HG03108 (cell line): ENCODE measurements around the gene ACSS2.

Experiments
- ATAC-seq: cut with Tn5 transposase; IDR thresholded peaks from one replicate; pipeline ENCODE4 v1.9.1; 2021; ENCODE audit warnings: moderate library complexity; ENCODE audit not compliant: unreplicated experiment

The ACSS2 gene

GRCh38 chr20:34904202-34904621 is 27.8 kb downstream of the ACSS2 start:
- no peak for ATAC-seq

GRCh38 chr20:34907616-34908469 is 31.4 kb downstream of the ACSS2 start:
- no peak for ATAC-seq

- ATAC-seq: no peak
Measured at GRCh38 chr20:34915131-34915530, 38.7 kb downstream of the ACSS2 start.

GRCh38 chr20:34915749-34916455 is 39.5 kb downstream of the ACSS2 start:
- ATAC-seq: no peak

GRCh38 chr20:34916774-34917354 is 40.5 kb downstream of the ACSS2 start:
- no peak for ATAC-seq

- ATAC-seq: no peak
Measured at GRCh38 chr20:34920055-34920454, 43.6 kb downstream of the ACSS2 start.

- no peak for ATAC-seq
Measured at GRCh38 chr20:34921436-34921835, 45.0 kb downstream of the ACSS2 start.

- no peak for ATAC-seq
Measured at GRCh38 chr20:34922654-34923381, 46.4 kb downstream of the ACSS2 start.

GRCh38 chr20:34923414-34923813 is 47.0 kb downstream of the ACSS2 start:
- ATAC-seq: no peak

- no peak for ATAC-seq
Measured at GRCh38 chr20:34925341-34925740, 48.9 kb downstream of the ACSS2 start.

GRCh38 chr20:34925981-34926380 is 49.6 kb downstream of the ACSS2 start:
- ATAC-seq: no peak

- ATAC-seq: no peak
Measured at GRCh38 chr20:34926581-34926980, 50.2 kb downstream of the ACSS2 start.

- no peak for ATAC-seq
Measured at GRCh38 chr20:34927736-34928135, 51.3 kb downstream of the ACSS2 start.

- no peak for ATAC-seq
Measured at GRCh38 chr20:34928411-34928810, 52.0 kb downstream of the ACSS2 start.

GRCh38 chr20:34931771-34932170 is 55.4 kb downstream of the ACSS2 start:
- ATAC-seq: no peak

GRCh38 chr20:34938466-34939163 is 62.2 kb downstream of the ACSS2 start:
- ATAC-seq: no peak

GRCh38 chr20:34940081-34940481 is 63.7 kb downstream of the ACSS2 start:
- no peak for ATAC-seq

GRCh38 chr20:34941226-34941625 is 64.8 kb downstream of the ACSS2 start:
- ATAC-seq: no peak

GRCh38 chr20:34942301-34942700 is 65.9 kb downstream of the ACSS2 start:
- ATAC-seq: no peak

GRCh38 chr20:34943808-34944567 is 67.6 kb downstream of the ACSS2 start:
- ATAC-seq: no peak
